Hepatocyte (in vitro differentiated cells): ENCODE data around the gene PITPNB.

ENCODE experiments used
- CTCF ChIP-seq: fragments of 200-600 bp; sonication (generic); IDR thresholded peaks from 2 replicates; pipeline ENCODE4 v1.5.1; 2016; ENCODE audit warnings: antibody characterized with exemption, mild to moderate bottlenecking; ENCODE audit not compliant: poor library complexity
- EZH2 ChIP-seq: fragments of 200-600 bp; sonication (generic); IDR thresholded peaks from 2 replicates; pipeline ENCODE4 v1.6.1; 2016; ENCODE audit warnings: antibody characterized with exemption, mild to moderate bottlenecking, borderline replicate concordance

GRCh38 chr22:27905653-27906052 lies 13.4 kb downstream of the PITPNB start:
- TF ChIP-seq CTCF (no peak), EZH2 (no peak)
